ENCODE measurements around the gene ARPC1B. TPM values are rescaled to one million over a fixed set of nuclear protein-coding genes. Genes with fewer than 3 reads are reported as not detected.

The ARPC1B gene
- total and polyA plus RNA-seq, 9 of the 15 experiments (the other 6 are each of a cell fraction or from before 2014, with no cell fraction given): 6.7 to 357 (median 211) TPM

- peak in 1 of 2 experiments; percentile 22; a peak in 1 of 4 replicates for TF ChIP-seq MNT (conservative IDR thresholded peaks at IDR 0.05)
- no peak for TF ChIP-seq HMG20B (CRISPR knock-in tag; IDR thresholded peaks at IDR 0.05)
- no peak for TF ChIP-seq HNRNPH1 (optimal IDR thresholded peaks at IDR 0.05; ENCODE audit: low read depth, low read length)
- no peak for TF ChIP-seq PHF20 (IDR thresholded peaks at IDR 0.05; ENCODE audit: partially characterized antibody)
- TF ChIP-seq HMGN3 (IDR thresholded peaks at IDR 0.05; ENCODE audit: borderline replicate concordance, extremely low read depth, insufficient read length, low read depth, low read length): peak; percentile 30
- no peak for TF ChIP-seq ZBTB49 (CRISPR knock-in tag; IDR thresholded peaks at IDR 0.05; ENCODE audit: borderline replicate concordance)
- TF ChIP-seq ZNF277 (CRISPR knock-in tag; IDR thresholded peaks at IDR 0.05; ENCODE audit: borderline replicate concordance): no peak
- TF ChIP-seq THRA (IDR thresholded peaks at IDR 0.05): no peak
- peak; percentile 56; the same call in 1 of the 2 replicates for TF ChIP-seq MAFF (IDR thresholded peaks at IDR 0.05; ENCODE audit: low read length)
- no peak for TF ChIP-seq U2AF1 (optimal IDR thresholded peaks at IDR 0.05; ENCODE audit: low read depth, low read length)
- TF ChIP-seq ZNF316 (IDR thresholded peaks at IDR 0.05): peak; percentile 63
- TF ChIP-seq RNF2 (IDR thresholded peaks at IDR 0.05): no peak; the same call in 1 of the 2 replicates
- peak; percentile 48 to 95; a peak in 3 of 4 replicates for TF ChIP-seq RCOR1 (IDR thresholded peaks at IDR 0.05; ENCODE audit: borderline replicate concordance in 1 of 2, low read depth in 2 of 2, low read length in 2 of 2)
- peak; percentile 46 for TF ChIP-seq NEUROD1 (IDR thresholded peaks at IDR 0.05; ENCODE audit: borderline replicate concordance, low read depth, low read length, partially characterized antibody)
- TF ChIP-seq TOE1 (IDR thresholded peaks at IDR 0.05; ENCODE audit: borderline replicate concordance): no peak
- TF ChIP-seq TOE1 (CRISPR knock-in tag; IDR thresholded peaks at IDR 0.05; ENCODE audit: borderline replicate concordance, low read depth): no peak
- TF ChIP-seq DACH1 (IDR thresholded peaks at IDR 0.05; ENCODE audit: partially characterized antibody): no peak
- peak; percentile 39; the same call in 1 of the 2 replicates for TF ChIP-seq MYC (IDR thresholded peaks at IDR 0.05; ENCODE audit: low read depth, low read length)
- TF ChIP-seq MYC (CRISPR knock-in tag; IDR thresholded peaks at IDR 0.05; ENCODE audit: borderline replicate concordance, low read depth): no peak
- no peak for TF ChIP-seq IRF9 (tag; IDR thresholded peaks at IDR 0.05)
These were observed 4.7 kb upstream of the ARPC1B start (continued) for GRCh38 chr7:99369767-99370391.

Measured in K562 (cell line).